GM20000 (cell line): ENCODE results near the gene CTNNA3.

Source experiments
- DNase-seq: peaks from one replicate; pipeline ENCODE4 v3.0.0; 2012; ENCODE audit warnings: low spot score
- CTCF ChIP-seq: IDR thresholded peaks from 2 replicates; pipeline ENCODE4 v1.5.1; 2012; ENCODE audit warnings: mild to moderate bottlenecking, control low read depth; ENCODE audit errors: extremely low read depth, missing control alignments

The CTNNA3 gene

GRCh38 chr10:67288688-67289410 is 407.1 kb downstream of the CTNNA3 start:
- no peak for DNase-seq
- no peak for TF ChIP-seq CTCF

- no peak for DNase-seq
- no peak for TF ChIP-seq CTCF
Observed at GRCh38 chr10:67284589-67284988, 411.4 kb downstream of the CTNNA3 start.

GRCh38 chr10:67282871-67283270 is 413.1 kb downstream of the CTNNA3 start:
- no peak for TF ChIP-seq CTCF
- no peak for DNase-seq

GRCh38 chr10:67280405-67280804 is 415.6 kb downstream of the CTNNA3 start:
- no peak for DNase-seq
- TF ChIP-seq CTCF = no peak

GRCh38 chr10:67277402-67277801 is 418.6 kb downstream of the CTNNA3 start:
- no peak for DNase-seq
- no peak for TF ChIP-seq CTCF

- no peak for TF ChIP-seq CTCF
- no peak for DNase-seq
Observed at GRCh38 chr10:67269828-67270227, 426.2 kb downstream of the CTNNA3 start.

GRCh38 chr10:67268146-67268545 is 427.8 kb downstream of the CTNNA3 start:
- no peak for TF ChIP-seq CTCF
- no peak for DNase-seq
